ENCODE measurements around the gene CEP57. TPM values are rescaled to one million over a fixed set of nuclear protein-coding genes. Genes with fewer than 3 reads are reported as not detected.
A peak's percentile ranks its signal among the peaks of the same experiment; 100 is the strongest.

The CEP57 gene
- total RNA-seq, 1 experiment from 2014 or later: 73.7 TPM

- POLR2A ChIA-PET: interaction anchor here (0.6 to 7.3 kb wide), 43 partner anchors 9 to 1084 kb away, joined by 3 to 49 read pairs (median 4); partner anchors contain the start of genes CCDC82, CWC15, ENDOD1 and JRKL
- H3K4me3 Mint-ChIP-seq (ENCODE audit: unreplicated experiment): peak overlapping the region; percentile 97
- H3K27me3 Mint-ChIP-seq (ENCODE audit: insufficient read depth, unreplicated experiment): no peaks in the 10 kb centered on the region
- CTCF ChIA-PET: interaction anchor here (0.6 to 2.5 kb wide), 9 partner anchors 9 to 719 kb away, joined by 3 to 8 read pairs (median 3); no protein-coding TSS in a partner anchor
- peaks cover 38% of the 10 kb centered on the region for H3K36me3 Mint-ChIP-seq (ENCODE audit: insufficient read depth, unreplicated experiment)
- H3K9me3 Mint-ChIP-seq (ENCODE audit: unreplicated experiment): no peaks in the 10 kb centered on the region
- BruUV-seq (replicated peaks): no TSS peak
- peak; percentile 13 for TF ChIP-seq CTCF (IDR thresholded peaks at IDR 0.05; ENCODE audit: unreplicated experiment)
- DNase-seq (ENCODE audit: unreplicated experiment): peak; percentile 29
- intact Hi-C loops (cut with micrococcal nuclease): loop anchor here (1.0 kb wide), 1 partner anchor 638 kb away; no protein-coding TSS in a partner anchor
- H3K4me1 Mint-ChIP-seq (ENCODE audit: insufficient read depth, unreplicated experiment): peaks cover 17% of the 10 kb centered on the region
- peak overlapping the region; percentile 100 for H3K27ac Mint-ChIP-seq (ENCODE audit: low read depth, unreplicated experiment)
Measured at GRCh38 chr11:95788921-95789505, 1.3 kb upstream of the CEP57 start.

GRCh38 chr11:95789506-95790122 lies 684 bp upstream of the CEP57 start, which contains the start of gene FAM76B:
TSS of gene FAM76B (minus strand) at chr11:95789782. CDS start at chr11:95789478, 304 bp downstream.
- intact Hi-C loops (cut with micrococcal nuclease): loop anchor here (1.0 kb wide), 2 partner anchors 604 to 638 kb away; no protein-coding TSS in a partner anchor
- H3K27me3 Mint-ChIP-seq (ENCODE audit: insufficient read depth, unreplicated experiment): no peaks in the 10 kb centered on the region
- H3K36me3 Mint-ChIP-seq (ENCODE audit: insufficient read depth, unreplicated experiment): peaks cover 34% of the 10 kb centered on the region

GRCh38 chr11:95790933-95791708 lies 823 bp downstream of the CEP57 start:
- peak; percentile 75 for DNase-seq (ENCODE audit: unreplicated experiment)
- H3K4me1 Mint-ChIP-seq (ENCODE audit: insufficient read depth, unreplicated experiment): peaks cover 17% of the 10 kb centered on the region
- intact Hi-C loops (cut with micrococcal nuclease): loop anchor here (1.0 kb wide), 1 partner anchor 602 kb away; no protein-coding TSS in a partner anchor
- H3K9me3 Mint-ChIP-seq (ENCODE audit: unreplicated experiment): no peaks in the 10 kb centered on the region
- H3K27ac Mint-ChIP-seq (ENCODE audit: low read depth, unreplicated experiment): peak overlapping the region; percentile 100
- POLR2A ChIA-PET: interaction anchor here (0.6 to 7.3 kb wide), 38 partner anchors 10 to 1327 kb away, joined by 3 to 49 read pairs (median 6); partner anchors contain the start of genes CCDC82, CWC15, ENDOD1 and JRKL
- TSS peak; percentile 36 for BruUV-seq (replicated peaks)
- CTCF ChIA-PET: interaction anchor here (0.6 to 2.5 kb wide), 11 partner anchors 9 to 758 kb away, joined by 3 to 12 read pairs (median 5); partner anchors contain the start of gene MAML2
- TF ChIP-seq CTCF (IDR thresholded peaks at IDR 0.05; ENCODE audit: unreplicated experiment): no peak
- peaks cover 24% of the 10 kb centered on the region for H3K36me3 Mint-ChIP-seq (ENCODE audit: insufficient read depth, unreplicated experiment)
- peak overlapping the region; percentile 97 for H3K4me3 Mint-ChIP-seq (ENCODE audit: unreplicated experiment)
- no peaks in the 10 kb centered on the region for H3K27me3 Mint-ChIP-seq (ENCODE audit: insufficient read depth, unreplicated experiment)

More at GRCh38 chr11:95789506-95790122, 684 bp upstream of the CEP57 start, which contains the start of gene FAM76B:
- ChIA-PET POLR2A (interaction anchor here (0.6 to 7.3 kb wide), 47 partner anchors 9 to 1898 kb away, joined by 3 to 49 read pairs (median 4); partner anchors contain the start of genes CCDC82, CWC15, ENDOD1 and JRKL), CTCF (interaction anchor here (0.6 to 2.5 kb wide), 7 partner anchors 46 to 720 kb away, joined by 3 to 11 read pairs (median 4); no protein-coding TSS in a partner anchor)
- Mint-ChIP-seq H3K27ac (ENCODE audit: low read depth, unreplicated experiment) (peak within 1 kb of the TSS; percentile 100), H3K4me1 (ENCODE audit: insufficient read depth, unreplicated experiment) (peaks cover 17% of the 10 kb centered on the region), H3K4me3 (ENCODE audit: unreplicated experiment) (peak within 1 kb of the TSS; percentile 97), H3K9me3 (ENCODE audit: unreplicated experiment) (no peaks in the 10 kb centered on the region)
- BruUV-seq (replicated peaks): no TSS peak
- peak; percentile 99 for DNase-seq (ENCODE audit: unreplicated experiment)
- no peak for TF ChIP-seq CTCF (IDR thresholded peaks at IDR 0.05; ENCODE audit: unreplicated experiment)
